SU-DHL-6 (cell line): Measurements from ENCODE around the gene RBMS3.

Experiments used
- EZH2phosphoT487 ChIP-seq: fragments of 200-600 bp; sonication (generic), shearing (Covaris generic); conservative IDR thresholded peaks from 2 replicates; pipeline ENCODE4 v1.6.1; 2018; ENCODE audit warnings: mild to moderate bottlenecking, antibody characterized with exemption, low read length, moderate library complexity, mixed read lengths
- TF ChIP-seq, protein P1 (sequence below): fragments of 200-600 bp; sonication (generic); IDR thresholded peaks from one replicate; pipeline ENCODE4 v1.5.1; 2017; ENCODE audit warnings: antibody characterized with exemption, mild to moderate bottlenecking, low read length, moderate library complexity; ENCODE audit not compliant: insufficient read depth, poor library complexity, severe bottlenecking

- TF ChIP-seq, protein P1, sequence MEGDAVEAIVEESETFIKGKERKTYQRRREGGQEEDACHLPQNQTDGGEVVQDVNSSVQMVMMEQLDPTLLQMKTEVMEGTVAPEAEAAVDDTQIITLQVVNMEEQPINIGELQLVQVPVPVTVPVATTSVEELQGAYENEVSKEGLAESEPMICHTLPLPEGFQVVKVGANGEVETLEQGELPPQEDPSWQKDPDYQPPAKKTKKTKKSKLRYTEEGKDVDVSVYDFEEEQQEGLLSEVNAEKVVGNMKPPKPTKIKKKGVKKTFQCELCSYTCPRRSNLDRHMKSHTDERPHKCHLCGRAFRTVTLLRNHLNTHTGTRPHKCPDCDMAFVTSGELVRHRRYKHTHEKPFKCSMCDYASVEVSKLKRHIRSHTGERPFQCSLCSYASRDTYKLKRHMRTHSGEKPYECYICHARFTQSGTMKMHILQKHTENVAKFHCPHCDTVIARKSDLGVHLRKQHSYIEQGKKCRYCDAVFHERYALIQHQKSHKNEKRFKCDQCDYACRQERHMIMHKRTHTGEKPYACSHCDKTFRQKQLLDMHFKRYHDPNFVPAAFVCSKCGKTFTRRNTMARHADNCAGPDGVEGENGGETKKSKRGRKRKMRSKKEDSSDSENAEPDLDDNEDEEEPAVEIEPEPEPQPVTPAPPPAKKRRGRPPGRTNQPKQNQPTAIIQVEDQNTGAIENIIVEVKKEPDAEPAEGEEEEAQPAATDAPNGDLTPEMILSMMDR: no peak
- no peak for TF ChIP-seq EZH2phosphoT487
Measured at GRCh38 chr3:29705906-29706844, 425.3 kb downstream of the RBMS3 start.
